Hypothalamus (tissue), 51 donors: Measurements from ENCODE around the gene POLR3K.
"Not testable (repeated sequence)": the region's sequence is repeated elsewhere in the genome, so short reads cannot be mapped to it uniquely, and the experiment has no call there.

Experiments
- DNase-seq, 51 donors: peaks; one replicate each; lab custom pipeline; 2025; lab: John Stamatoyannopoulos, UW

Gene POLR3K

GRCh38 chr16:24151-24550 lies 29.3 kb downstream of the POLR3K start:
- DNase-seq, result not testable (repeated sequence)

- DNase-seq, result not testable (repeated sequence)
Observed at GRCh38 chr16:20886-21285, 32.5 kb downstream of the POLR3K start.

GRCh38 chr16:17062-17765 lies 36.2 kb downstream of the POLR3K start:
- not testable (repeated sequence) for DNase-seq

- peak in 28 of 51 donors; percentile 12 to 100 (median 86) for DNase-seq
Observed at GRCh38 chr16:10772-11171, 42.6 kb downstream of the POLR3K start.

GRCh38 chr16:9903-10665 lies 43.3 kb downstream of the POLR3K start:
- DNase-seq, result no peak
